ENCODE results near the gene MTF2. TPM values are rescaled to one million over a fixed set of nuclear protein-coding genes. Genes with fewer than 3 reads are reported as not detected.
"Not testable (repeated sequence)": the region's sequence is repeated elsewhere in the genome, so short reads cannot be mapped to it uniquely, and the experiment has no call there.

Gene MTF2
- polyA plus RNA-seq (ENCODE audit: insufficient read length in 4 of 4): 10 to 100 TPM; 39.1 to 70.8 (median 53.6) TPM

DNA sequence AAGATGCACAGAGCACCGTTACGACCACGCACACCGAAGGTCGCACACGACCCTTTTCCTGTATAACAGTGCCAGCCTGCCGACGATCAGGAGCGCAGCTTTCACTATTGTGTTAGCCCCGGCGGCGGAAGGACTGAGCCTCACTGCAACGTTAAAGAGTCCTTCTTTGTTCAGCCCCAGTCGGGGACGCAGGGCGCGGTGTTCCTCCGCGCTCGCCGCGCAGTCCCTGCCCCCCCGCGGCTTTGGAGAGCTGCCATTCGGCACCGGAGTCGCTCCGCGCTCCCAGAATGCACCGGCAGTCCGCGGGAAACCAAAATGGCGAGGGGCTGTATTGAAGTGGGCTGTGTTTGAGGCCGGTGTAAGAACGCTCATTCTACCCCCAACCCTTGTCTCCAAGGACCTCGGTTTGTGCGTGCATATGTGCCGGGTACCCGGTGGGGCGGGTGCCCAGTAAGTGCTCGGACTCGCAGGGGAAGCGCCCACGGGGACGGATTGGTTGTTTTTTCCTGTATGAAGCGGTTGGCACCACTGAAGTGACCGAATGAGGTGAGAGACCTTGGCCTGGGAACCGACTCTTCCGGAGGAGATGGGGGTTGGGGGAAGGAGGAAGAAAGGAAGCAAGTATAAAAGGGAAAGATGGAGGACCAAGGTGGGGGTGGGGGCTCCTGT, at the start of gene MTF2:
Gene MTF2, plus strand, starts transcription at position 298 of the 669 bp plus-strand sequence. Its CDS starts 244 bp downstream, at position 542.
- DNase-seq (ENCODE audit: low read depth in 4 of 4, low spot score in 2 of 4): peak; percentile 90 to 96 (median 94)

DNA sequence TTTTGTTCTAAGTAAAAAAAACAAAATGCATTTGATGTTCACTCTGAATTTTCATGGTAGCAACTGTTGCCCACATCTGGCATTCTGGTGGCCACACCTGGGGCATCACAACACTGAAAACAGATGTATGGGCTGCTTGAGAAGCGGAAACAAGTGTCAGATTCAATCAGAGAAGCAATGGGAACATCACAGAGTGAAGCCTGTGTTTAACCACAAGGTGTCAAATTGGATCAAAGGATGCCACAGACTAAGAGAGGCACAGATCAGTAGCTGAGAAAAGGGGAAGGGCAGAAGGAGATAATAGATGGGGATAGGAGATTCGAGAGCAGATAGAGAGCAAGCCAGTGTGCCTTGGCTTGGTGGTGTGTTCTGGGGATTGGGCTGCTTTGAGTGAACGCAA, 49.8 kb upstream of the MTF2 start:
- DNase-seq (ENCODE audit: low read depth in 4 of 4, low spot score in 2 of 4): no peak

DNA sequence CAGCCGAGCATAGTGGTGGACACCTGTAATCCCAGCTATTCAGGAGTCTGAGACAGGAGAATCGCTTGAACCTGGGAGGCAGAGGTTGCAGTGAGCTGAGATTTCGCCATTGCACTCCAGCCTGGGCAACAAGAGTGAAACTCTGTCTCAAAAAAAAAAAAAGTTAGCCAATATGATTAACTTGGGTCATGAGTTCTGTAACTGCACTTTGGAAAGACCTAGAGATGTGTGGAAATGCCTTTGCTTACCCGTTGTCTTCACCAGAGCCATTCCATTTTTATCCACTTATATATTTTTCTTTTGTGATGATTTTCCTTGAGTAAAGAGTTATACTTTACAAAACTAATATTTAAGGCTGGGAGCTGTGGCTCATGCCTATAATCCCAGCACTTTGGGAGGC, 48.9 kb upstream of the MTF2 start:
- DNase-seq (ENCODE audit: low read depth in 4 of 4, low spot score in 2 of 4): not testable (repeated sequence)

DNA sequence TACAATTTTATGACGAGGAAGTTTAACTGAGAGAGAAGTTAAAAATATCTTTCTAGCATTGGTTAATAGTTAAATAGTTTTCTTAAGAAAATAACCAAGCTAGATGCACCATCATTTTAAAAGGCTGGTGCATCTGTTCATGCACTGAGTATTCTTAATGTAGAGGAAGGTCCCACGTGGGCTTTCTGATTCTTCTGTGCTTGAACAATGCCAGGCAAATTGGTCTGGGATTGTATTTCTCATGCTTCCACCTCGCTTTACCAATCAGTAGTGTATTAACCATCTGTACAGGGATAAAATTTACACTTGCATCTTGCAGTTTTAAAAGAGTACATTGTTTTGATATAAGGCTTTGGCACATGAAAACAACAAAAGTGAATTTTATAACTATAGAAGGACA, 47.4 kb upstream of the MTF2 start:
- no peak for DNase-seq (ENCODE audit: low read depth in 4 of 4, low spot score in 2 of 4)

DNA sequence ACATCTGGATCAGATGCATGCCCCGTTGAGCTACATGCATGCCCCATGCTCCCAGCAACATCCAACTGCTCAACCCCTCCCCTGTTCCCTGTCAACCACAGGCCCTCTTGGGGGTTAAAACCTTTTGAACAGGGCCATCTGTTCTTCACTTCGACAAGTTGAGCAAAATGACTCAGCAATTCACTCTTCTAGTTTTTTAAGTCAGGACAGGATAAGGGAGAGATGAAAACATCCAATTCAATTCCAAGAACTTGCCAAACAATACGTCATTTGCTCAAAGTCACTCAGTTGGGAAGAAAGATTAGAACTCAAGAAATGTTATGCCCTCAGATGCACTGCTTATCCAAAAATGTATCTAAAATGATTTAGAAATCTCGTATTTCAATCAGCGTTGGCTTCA, 46.1 kb upstream of the MTF2 start:
- no peak for DNase-seq (ENCODE audit: low read depth in 4 of 4, low spot score in 2 of 4)

DNA sequence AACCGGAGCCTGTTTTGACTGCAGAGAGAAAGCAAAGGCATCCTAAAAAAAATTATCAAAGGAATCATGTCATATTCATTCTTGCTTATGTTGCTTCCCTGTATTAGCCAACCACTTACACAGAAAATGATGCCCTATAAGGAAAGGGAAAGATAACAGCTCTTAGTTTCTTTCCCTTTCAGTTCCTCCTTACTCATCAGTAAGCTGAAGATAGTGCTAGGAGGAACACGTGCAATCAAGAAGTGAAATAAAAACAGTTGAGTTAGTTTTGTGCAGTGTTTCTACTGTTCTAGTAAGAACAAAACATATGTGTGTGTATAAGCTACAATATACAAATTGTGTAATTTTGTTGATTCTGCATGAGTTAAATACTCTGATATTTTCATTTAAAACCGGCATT, 45.3 kb upstream of the MTF2 start:
- no peak for DNase-seq (ENCODE audit: low read depth in 4 of 4, low spot score in 2 of 4)

DNA sequence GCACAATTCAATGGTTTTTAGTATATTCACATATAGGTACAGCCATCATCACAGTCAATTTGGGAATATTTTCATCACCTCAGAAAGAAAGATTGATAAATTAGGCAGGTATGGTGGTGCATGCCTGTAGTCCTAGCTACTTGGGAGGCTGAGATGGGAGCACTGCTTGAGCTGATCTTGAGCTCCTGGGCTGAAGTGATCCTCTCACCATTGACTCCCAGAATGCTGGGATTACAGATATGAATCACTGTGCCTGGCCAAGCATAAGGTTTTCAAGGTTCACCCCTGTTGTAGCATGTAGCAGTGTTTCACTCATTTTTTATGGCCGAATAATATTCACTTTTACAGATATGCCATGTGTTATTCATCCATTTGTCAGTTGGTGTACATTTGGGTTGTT, 44.7 kb upstream of the MTF2 start:
- no peak for DNase-seq (ENCODE audit: low read depth in 4 of 4, low spot score in 2 of 4)

DNA sequence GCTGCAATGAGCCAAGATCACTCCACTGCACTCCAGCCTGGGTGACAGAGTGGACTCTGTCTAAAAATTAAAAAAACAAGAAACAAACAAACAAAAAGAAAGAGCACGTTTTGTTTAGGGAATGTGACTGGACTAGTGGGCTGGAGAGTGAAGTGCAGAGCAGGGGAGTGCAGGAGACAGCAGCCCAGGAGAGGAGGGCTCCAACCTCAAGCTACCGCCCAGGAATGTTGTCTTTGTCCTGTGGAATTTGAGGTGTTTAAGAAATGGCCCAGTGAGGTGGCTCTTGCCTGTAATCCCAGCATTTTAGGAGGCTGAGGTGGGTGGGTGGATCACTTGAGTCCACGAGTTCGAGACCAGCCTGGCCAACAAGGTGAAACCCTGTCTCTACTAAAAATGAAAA, 42.4 kb upstream of the MTF2 start:
- no peak for DNase-seq (ENCODE audit: low read depth in 4 of 4, low spot score in 2 of 4)

DNA sequence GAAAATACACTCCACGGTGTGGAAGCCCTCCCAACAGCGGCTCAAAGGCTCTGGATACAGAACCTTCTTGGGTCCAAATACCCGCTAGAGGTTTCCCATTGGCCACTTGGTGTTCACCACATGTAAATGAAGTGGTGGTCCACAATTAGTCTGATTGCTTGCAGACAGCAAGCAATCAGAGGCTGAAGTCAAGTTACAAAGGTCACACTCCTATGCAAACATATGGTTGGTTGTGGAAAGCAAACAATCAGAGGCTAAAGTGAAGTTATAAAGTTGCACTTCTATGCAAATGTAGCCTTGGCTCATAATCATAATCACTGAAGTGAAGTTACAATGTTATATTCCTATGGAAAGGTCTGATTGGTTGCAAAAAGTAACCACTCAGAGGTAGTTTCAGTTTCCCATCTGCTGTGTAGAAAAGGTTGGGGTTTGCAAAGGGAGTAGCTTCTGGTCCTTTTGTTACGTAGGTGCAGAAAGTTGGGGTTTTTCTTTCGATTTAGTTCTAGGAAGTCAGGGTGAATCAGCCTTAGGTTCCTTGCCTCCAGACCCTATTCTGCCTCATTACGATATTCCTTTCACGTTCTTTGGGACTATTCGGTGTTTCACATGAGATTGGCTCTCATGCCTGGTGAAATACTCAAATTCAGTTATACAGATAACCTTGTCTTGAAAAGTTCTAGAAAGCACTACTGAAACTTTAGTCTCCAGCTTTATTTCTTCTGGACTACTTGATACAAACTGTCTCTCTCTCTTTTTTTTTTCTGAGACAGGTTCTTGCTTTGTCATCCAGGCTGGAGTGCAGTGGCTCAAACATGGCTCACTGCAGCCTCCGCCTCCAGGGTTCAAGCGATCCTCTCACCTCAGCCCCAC, 36.7 kb upstream of the MTF2 start:
- DNase-seq (ENCODE audit: low read depth in 4 of 4, low spot score in 2 of 4): no peak

DNA sequence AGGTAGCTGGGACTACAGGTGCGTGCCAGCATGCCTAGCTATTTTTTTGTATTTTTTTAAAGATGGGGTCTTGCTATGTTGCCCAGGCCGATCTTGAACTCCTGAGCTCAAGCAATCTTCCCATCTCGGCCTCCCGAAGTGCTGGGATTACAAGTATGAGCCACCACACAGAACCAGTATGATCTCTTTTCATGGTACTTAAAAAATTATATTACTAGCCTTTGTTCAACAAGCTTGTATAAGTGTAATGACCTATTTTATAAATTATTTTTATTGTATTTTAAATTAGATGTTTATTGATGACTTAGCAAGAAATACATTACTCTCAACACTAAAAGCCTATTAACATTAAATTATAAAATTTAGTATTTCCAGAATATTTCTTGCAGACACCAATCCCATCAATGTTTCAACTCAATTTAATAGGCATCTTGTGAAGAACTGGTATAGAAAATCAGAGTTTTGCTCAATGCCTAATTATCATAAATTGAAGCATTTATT, 36.0 kb upstream of the MTF2 start:
- no peak for DNase-seq (ENCODE audit: low read depth in 4 of 4, low spot score in 2 of 4)

DNA sequence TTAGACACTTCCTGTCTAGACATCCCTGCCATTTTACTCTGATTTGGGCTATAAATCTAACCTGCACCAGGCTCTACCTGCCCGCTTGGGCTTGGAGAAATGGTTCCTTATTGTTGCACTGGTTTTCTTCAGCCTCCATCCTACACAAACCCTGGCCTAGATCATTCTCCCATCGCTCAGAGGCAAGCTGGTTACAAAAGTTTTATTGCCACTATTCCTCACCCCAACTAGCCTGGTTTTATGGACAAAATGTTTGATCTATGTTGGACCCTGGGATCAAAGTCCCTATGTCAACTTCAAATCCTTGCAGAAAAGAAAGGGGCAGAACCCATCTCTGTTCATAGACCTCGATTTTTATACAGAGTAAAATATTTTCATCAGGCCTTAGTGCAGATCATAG, 31.5 kb upstream of the MTF2 start:
- no peak for DNase-seq (ENCODE audit: low read depth in 4 of 4, low spot score in 2 of 4)

DNA sequence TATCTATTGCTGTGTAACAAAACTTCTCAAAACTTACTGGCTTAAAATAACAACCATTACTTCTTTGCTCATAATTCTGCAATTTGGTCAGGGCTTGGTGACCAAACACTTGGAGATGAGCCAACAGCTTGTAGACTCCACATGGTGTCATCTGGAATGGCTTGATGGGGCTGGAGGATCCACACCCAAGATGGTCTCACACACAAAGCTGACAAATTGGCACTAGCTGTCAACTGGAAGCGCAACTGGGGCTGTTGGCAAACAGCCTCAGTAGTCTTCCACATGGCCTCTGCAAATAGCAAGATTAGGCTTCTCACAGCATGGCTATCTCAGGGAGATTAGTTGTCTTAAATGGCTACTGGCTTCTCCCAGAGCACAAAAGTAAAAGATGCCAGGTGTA, 27.1 kb upstream of the MTF2 start:
- DNase-seq (ENCODE audit: low read depth in 4 of 4, low spot score in 2 of 4): no peak

DNA sequence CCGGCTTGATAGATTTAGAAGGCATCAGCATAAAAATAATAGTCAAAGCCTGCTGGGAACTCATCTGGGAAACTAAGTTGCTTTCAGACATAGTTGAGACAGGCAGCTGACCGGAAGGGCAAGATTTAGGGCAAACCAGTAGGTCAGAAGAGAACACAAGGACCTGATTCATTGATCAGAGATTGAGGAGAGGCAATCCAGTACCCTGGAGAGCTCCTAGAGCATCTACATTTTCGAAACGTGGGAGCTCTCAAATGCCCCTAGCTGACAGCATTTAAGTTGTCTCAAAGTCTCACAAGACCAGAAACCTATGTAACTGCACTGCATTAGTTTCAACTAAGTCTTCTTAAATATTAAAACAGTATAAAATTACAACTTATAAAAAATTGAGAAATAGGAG, 22.9 kb upstream of the MTF2 start:
- no peak for DNase-seq (ENCODE audit: low read depth in 4 of 4, low spot score in 2 of 4)

DNA sequence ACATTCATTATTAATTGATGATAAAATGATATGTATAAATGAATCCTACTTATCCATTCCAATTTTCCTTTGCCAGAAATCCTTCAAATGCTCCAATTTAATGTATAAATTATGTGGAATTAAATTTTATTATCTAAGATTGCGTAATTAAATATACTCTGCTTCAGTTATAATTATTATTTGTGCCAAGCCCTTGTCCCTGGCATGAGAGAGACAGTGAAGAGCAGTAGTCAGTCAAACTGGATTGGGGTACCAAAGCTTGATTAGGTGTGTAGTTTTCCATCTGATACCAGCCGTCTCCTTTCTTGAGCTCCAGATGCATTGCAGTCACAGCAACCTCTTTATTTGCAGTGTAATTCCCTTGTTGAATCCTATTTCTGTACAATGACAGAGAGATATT, 22.4 kb upstream of the MTF2 start:
- no peak for DNase-seq (ENCODE audit: low read depth in 4 of 4, low spot score in 2 of 4)

DNA sequence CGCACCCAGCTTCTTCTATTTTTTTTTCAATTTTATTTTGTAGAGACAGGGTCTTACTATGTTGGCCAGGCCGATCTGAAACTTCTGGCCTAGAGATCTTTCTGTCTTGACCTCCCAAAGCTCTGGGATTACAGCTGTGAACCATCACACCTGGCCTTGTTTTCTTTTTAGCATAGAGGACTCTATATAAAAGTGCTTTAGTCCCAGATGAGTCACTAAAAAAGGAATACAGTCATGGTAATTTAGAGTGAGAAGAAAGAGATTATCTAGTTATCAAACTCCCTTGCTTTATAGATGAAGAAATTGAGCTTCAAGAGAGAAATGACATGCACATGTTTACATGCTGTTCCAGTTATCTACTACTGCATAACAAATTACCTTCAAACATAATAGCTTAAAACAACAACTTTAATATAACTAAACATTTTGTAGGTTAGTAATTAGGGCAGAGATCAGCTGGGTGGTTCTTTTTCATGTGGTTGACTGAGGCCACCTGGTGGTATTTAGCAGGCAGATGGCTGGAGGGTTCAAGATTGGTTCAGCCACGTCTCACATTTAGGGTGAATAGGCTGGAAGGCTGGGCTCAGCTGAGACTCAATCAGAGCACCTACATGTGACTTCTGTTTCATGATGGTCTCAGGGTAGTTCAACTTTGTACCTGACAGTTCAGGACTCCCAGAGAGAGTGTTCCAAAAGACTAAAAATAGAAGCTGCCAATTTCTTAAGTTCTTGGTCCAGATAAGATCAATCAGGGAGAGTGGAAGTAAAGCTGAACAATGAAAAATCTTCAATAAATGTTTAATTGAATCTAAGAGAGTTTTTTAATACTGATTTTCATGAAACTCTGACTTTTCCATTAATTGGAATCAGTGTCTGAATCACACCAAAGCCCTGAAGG, 16.9 kb upstream of the MTF2 start:
- DNase-seq (ENCODE audit: low read depth in 4 of 4, low spot score in 2 of 4): no peak

DNA sequence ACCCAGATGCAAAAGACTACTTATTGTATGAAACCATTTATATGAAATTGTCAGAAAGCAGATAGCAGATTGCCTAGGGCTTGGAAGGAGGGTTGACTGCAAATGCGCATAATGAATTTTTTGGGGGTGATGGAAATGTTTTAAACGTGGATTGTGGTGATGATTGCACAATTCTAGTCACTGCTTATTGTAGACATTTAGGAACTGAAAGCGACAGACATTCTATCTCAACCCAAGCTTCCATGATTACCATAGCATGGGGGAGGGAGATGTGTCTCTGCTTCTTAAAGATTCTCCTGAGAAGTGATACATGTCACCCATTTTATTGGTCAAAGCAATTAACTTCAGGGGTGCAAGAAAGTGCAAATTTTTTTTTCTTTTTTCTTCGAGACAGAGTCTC, 2.8 kb upstream of the MTF2 start:
- DNase-seq (ENCODE audit: low read depth in 4 of 4, low spot score in 2 of 4): no peak

DNA sequence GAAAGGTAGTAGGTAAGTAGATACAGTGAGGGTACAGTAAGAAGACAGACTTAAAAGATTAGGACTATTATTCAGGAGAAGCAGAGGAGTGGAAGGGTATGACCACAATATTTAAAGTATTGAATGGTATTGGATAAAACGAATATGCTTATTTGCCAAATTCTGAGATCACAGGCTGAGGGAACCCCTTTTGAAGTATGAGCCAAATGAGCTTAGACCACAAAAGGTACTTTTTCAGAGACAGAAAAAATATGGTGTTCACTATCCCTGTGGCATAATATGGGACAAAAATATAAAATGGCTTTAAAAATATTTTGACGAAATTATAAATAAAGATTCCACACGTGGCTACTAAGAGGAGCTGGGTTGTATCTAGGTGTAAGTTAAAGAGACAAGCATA, 880 bp upstream of the MTF2 start:
- no peak for DNase-seq (ENCODE audit: low read depth in 4 of 4, low spot score in 2 of 4)

DNA sequence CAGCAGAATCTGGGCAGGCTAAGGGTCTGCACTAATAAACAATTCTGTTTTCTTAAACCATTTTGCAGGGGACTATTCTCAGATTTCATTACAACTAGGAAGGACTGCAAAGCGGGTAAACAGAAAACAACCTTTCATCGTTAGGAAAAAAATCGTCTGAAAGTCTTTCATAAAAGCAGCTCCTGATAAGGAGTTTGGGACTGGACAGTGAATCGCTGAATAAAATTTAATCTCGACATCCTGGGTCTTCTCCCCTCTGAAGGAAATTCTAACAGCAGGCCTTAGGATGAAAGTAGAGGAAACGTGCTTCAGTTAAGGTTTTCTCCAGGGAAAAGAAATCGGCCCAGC, 471 bp upstream of the MTF2 start:
- DNase-seq (ENCODE audit: low read depth in 4 of 4, low spot score in 2 of 4): peak in 1 of 4 donors; percentile 92

DNA sequence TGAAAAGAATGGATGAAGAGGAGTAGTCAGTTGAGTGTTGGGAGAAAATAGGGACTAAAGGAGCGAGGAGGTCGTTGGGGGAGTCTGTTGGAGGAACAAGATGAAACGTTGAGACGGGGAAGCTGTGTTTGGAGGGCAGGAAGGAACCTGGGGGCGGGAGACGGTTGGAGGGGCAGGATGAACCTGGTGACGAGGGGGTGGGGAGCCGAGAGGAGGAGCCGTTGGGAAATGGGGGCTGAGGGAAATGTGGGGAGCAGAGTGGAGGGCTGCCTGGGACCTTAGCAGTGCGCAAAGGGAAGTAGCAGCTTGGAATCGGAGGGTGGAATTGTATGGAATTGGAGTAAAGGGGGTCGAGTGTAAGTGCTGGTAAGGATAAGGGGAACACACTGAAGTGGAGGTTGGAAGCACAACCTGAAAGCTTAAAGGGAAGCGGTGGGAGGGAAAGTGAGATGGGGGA, 630 bp downstream of the MTF2 start:
- DNase-seq (ENCODE audit: low read depth in 4 of 4, low spot score in 2 of 4): peak; percentile 18 to 69 (median 45)

DNA sequence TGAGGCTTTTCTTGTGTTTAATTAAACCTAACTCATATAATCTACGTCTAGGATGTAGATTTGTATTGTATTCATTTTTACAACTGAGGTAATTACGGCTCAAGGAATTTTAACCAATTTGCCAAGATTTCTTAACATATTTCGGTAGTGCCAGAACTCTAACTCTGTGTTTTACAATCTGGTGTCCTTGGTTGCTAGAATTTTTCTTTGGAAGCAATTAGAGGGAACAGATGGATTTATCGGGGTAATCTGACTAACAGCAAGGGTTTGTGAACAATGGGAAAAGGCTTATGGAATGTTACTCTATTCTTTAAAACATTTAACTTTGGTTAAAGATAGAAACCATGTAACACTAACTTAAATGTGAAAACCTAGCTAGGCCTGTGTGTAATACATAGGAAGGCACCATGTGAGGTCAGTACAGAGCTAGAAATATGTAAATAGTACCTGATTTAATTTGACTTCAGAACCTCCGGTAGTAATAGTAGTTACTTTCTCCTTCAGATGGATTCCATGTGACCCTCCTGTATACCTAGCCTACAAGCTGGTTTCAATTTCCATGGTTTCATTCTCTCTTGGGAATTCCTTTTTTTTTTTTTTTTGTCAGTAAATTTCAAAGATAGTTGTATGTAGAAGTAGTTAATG, 1.2 kb downstream of the MTF2 start:
- peak in 3 of 4 donors; percentile 42 to 58 (median 54) for DNase-seq (ENCODE audit: low read depth in 4 of 4, low spot score in 2 of 4)
